Epithelial cell of esophagus (primary cell): Measurements from ENCODE around the gene DSCAML1.
A peak's percentile ranks its signal among the peaks of the same experiment; 100 is the strongest.

ENCODE experiments used
- DNase-seq: peaks from one replicate; pipeline ENCODE4 v3.0.0; 2010; ENCODE audit warnings: low read depth
- H3K4me3 ChIP-seq: 2 replicates; pipeline ENCODE4 v1.5.1; 2011; ENCODE audit warnings: mild to moderate bottlenecking, low read length, control low read depth
- CTCF ChIP-seq: IDR thresholded peaks from 2 replicates; pipeline ENCODE4 v1.5.1; 2011; ENCODE audit warnings: low read depth, mild to moderate bottlenecking, low read length, control low read depth, inconsistent platforms; ENCODE audit not compliant: insufficient read depth; ENCODE audit errors: missing control alignments

DSCAML1 gene

DNA sequence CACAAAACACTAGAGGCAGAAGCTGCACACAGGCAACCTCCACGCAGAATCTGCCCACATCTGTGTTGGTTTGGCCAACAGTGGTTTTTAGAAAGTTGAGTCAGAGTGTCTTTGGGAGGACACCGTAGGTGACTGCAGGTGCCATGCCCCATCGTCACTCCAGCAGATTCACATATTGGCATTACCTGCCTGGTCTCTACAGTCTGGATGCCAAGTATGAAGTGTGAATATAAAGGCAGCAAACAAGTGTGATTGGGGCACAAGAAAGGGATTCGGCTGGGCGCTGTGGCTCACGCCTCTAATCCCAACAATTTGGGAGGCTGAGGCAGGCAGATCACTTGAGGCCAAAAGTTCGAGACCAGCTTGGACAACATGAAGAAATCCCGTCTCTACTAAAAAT lies 38.6 kb upstream of the DSCAML1 start:
- no peak for TF ChIP-seq CTCF
- DNase-seq, result no peak
- H3K4me3 ChIP-seq, result no peak overlapping the region

GRCh38 chr11:117834838-117835443 lies 37.9 kb upstream of the DSCAML1 start:
- no peak for DNase-seq
- TF ChIP-seq CTCF, result no peak
- no peak overlapping the region for H3K4me3 ChIP-seq

GRCh38 chr11:117834068-117834810 lies 37.2 kb upstream of the DSCAML1 start:
- no peak for TF ChIP-seq CTCF
- H3K4me3 ChIP-seq, result no peak overlapping the region
- DNase-seq, result no peak

DNA sequence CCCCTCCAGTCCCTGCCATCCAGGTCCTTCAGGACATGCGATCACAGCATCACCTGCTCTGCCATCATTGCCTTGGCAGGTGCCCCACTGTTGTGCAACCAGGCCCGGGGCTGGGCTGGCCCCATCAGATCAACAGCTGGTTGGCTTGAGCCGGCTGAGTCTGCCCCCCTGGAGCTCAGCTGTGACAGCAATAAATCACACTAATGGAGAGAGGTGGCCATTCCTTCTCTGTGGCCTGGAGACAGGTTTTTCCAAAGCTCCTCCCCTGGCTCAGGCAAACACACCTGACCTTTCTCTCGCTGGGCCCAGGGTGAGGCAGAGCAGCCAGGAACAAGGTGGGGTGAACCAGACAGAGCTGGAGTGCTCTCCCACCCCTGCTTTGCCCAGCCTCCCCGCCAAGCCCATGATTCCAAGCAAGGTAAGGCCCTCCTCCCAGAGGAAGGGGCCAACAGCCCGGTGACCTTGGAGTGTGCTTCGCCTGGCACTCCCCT lies 36.4 kb upstream of the DSCAML1 start:
- peak; percentile 22 for DNase-seq
- no peak overlapping the region for H3K4me3 ChIP-seq
- TF ChIP-seq CTCF, result no peak

- H3K4me3 ChIP-seq, result no peak overlapping the region
- DNase-seq, result no peak
- no peak for TF ChIP-seq CTCF
Measured at GRCh38 chr11:117832511-117832910, 35.5 kb upstream of the DSCAML1 start.

DNA sequence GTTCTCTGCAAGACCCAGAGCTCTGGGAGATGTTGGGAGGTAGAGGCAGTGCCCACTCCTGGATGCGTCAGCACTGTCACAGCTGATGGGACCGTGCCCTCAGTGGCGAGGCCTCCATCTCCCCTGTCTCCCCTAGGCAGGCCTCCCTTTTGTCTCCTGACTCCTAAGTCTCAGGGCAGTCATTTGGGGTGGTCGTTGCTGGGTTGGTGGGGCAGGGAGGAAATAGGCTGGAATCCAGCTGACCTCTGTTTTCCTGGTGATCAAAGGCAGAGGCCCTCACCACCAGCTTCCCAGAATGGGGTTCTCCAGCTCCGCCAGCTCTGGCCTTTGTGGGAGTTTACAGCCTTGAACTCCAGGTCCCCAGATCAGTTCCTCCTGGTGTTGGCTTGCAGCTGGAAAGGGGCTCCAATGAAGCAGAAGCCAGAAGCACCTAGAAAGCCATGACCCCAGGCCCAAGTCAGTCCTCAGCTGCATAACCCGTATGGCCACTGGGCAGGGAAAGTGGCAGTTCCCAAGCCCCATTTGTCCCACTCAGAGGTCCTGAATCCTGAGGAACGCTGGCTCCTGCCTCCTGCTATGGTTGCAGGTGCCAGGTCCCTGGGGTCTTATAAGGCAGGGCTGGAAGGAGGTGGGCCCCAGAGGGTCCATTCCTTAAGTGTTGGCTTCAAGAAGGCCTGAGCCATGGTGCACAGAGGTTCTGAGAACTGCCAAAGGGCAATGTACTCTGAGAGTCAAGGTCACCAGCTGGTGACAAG lies 34.8 kb upstream of the DSCAML1 start:
- TF ChIP-seq CTCF, result no peak
- no peak for DNase-seq

More for the DNA sequence above, 34.8 kb upstream of the DSCAML1 start:
- H3K4me3 ChIP-seq, result no peak overlapping the region
